Measurements from ENCODE around the gene HORMAD1. TPM values are rescaled to one million over a fixed set of nuclear protein-coding genes. Genes with fewer than 3 reads are reported as not detected.

HORMAD1 gene
- polyA plus RNA-seq, 1 experiment = 0.07 TPM

- ChIA-PET CTCF (no interaction called here), POLR2A (no interaction called here)
- no peaks in the 10 kb centered on the region; the same call in 1 of the 2 replicates for H3K27me3 ChIP-seq (ENCODE audit: control insufficient read depth, insufficient read depth, low read length)
- no peak overlapping the region for H3K4me3 ChIP-seq (ENCODE audit: low read depth, low read length)
- no peaks in the 10 kb centered on the region for H3K36me3 ChIP-seq (ENCODE audit: control insufficient read depth, insufficient read depth, low read length)
- TF ChIP-seq CTCF (IDR thresholded peaks at IDR 0.05; ENCODE audit: insufficient read depth, low read depth, low read length) = no peak
- DNase-seq (ENCODE audit: low read depth) = no peak
Observed at GRCh38 chr1:150762552-150762951, 41.9 kb upstream of the HORMAD1 start.

- no peak overlapping the region for H3K4me3 ChIP-seq (ENCODE audit: low read depth, low read length)
- POLR2A ChIA-PET = no interaction called here
- CTCF ChIA-PET = no interaction called here
- no peaks in the 10 kb centered on the region for H3K36me3 ChIP-seq (ENCODE audit: control insufficient read depth, insufficient read depth, low read length)
- H3K27me3 ChIP-seq (ENCODE audit: control insufficient read depth, insufficient read depth, low read length) = no peaks in the 10 kb centered on the region; the same call in 1 of the 2 replicates
- no peak for DNase-seq (ENCODE audit: low read depth)
- no peak for TF ChIP-seq CTCF (IDR thresholded peaks at IDR 0.05; ENCODE audit: insufficient read depth, low read depth, low read length)
Observed at GRCh38 chr1:150761801-150762200, 41.1 kb upstream of the HORMAD1 start.

GRCh38 chr1:150760013-150760412 is 39.3 kb upstream of the HORMAD1 start:
- ChIA-PET CTCF (no interaction called here), POLR2A (no interaction called here)
- no peaks in the 10 kb centered on the region; the same call in 1 of the 2 replicates for H3K27me3 ChIP-seq (ENCODE audit: control insufficient read depth, insufficient read depth, low read length)
- DNase-seq (ENCODE audit: low read depth) = no peak
- H3K4me3 ChIP-seq (ENCODE audit: low read depth, low read length) = no peak overlapping the region
- TF ChIP-seq CTCF (IDR thresholded peaks at IDR 0.05; ENCODE audit: insufficient read depth, low read depth, low read length) = no peak
- H3K36me3 ChIP-seq (ENCODE audit: control insufficient read depth, insufficient read depth, low read length) = no peaks in the 10 kb centered on the region

- DNase-seq (ENCODE audit: low read depth) = no peak
- Histone ChIP-seq H3K27me3 (ENCODE audit: control insufficient read depth, insufficient read depth, low read length) (no peaks in the 10 kb centered on the region; the same call in 1 of the 2 replicates), H3K4me3 (ENCODE audit: low read depth, low read length) (no peak overlapping the region), H3K36me3 (ENCODE audit: control insufficient read depth, insufficient read depth, low read length) (no peaks in the 10 kb centered on the region)
- ChIA-PET POLR2A (no interaction called here), CTCF (interaction anchor here (0.7 to 1.2 kb wide), 2 partner anchors 11 to 64 kb away, joined by 3 read pairs; no protein-coding TSS in a partner anchor)
- no peak for TF ChIP-seq CTCF (IDR thresholded peaks at IDR 0.05; ENCODE audit: insufficient read depth, low read depth, low read length)
Observed at GRCh38 chr1:150753416-150753815, 32.7 kb upstream of the HORMAD1 start.

- H3K27me3 ChIP-seq (ENCODE audit: control insufficient read depth, insufficient read depth, low read length) = no peaks in the 10 kb centered on the region
- CTCF ChIA-PET = interaction anchor here (0.7 kb wide), 1 partner anchor 15 kb away, joined by 3 read pairs; no protein-coding TSS in a partner anchor
- no peak overlapping the region for H3K4me3 ChIP-seq (ENCODE audit: low read depth, low read length)
- POLR2A ChIA-PET = no interaction called here
- TF ChIP-seq CTCF (IDR thresholded peaks at IDR 0.05; ENCODE audit: insufficient read depth, low read depth, low read length) = no peak
- DNase-seq (ENCODE audit: low read depth) = no peak
- H3K36me3 ChIP-seq (ENCODE audit: control insufficient read depth, insufficient read depth, low read length) = no peaks in the 10 kb centered on the region
Observed at GRCh38 chr1:150751443-150751842, 30.7 kb upstream of the HORMAD1 start.
